Thoracic aorta (tissue), 2 donors: ENCODE results near the gene SLC22A17. TPM values are rescaled to one million over a fixed set of nuclear protein-coding genes. Genes with fewer than 3 reads are reported as not detected.
A peak's percentile ranks its signal among the peaks of the same experiment; 100 is the strongest.

Experiments used
- ATAC-seq: fragments of 150-250 bp; one replicate; pipeline ENCODE4 v1.8.0; 2017; ENCODE audit warnings: low read depth; ENCODE audit not compliant: insufficient number of reproducible peaks, low FRiP score
- DNase-seq: peaks from one replicate; pipeline ENCODE4 v3.0.0-alpha.2; 2020; ENCODE audit warnings: low spot score
- H3K27ac ChIP-seq, 2 donors: fragments of 200-600 bp; sonication (generic); 1 replicate in 1 of 2; 2 replicates in 1 of 2; pipeline ENCODE4 v1.5.1; 2016; ENCODE audit warnings: mild to moderate bottlenecking in 2 of 2, moderate library complexity in 2 of 2
- H3K27me3 ChIP-seq: fragments of 200-600 bp; sonication (generic); replicated peaks from 2 replicates; pipeline ENCODE4 v1.6.0; 2016; ENCODE audit warnings: mild to moderate bottlenecking; ENCODE audit not compliant: insufficient read depth
- H3K36me3 ChIP-seq: fragments of 200-600 bp; sonication (generic); one replicate; pipeline ENCODE4 v1.5.1; 2016
- H3K4me1 ChIP-seq, 2 donors: fragments of 200-600 bp; sonication (generic); 1 replicate in 1 of 2; 2 replicates in 1 of 2; pipeline versions ENCODE4 v1.5.1 to v1.6.0; 2016; ENCODE audit warnings: low read depth in 2 of 2, mild to moderate bottlenecking in 1 of 2; ENCODE audit not compliant: control insufficient read depth in 1 of 2
- H3K4me3 ChIP-seq: fragments of 200-600 bp; sonication (generic); 2 replicates; pipeline ENCODE4 v1.5.1; 2016; ENCODE audit warnings: mild to moderate bottlenecking
- H3K9me3 ChIP-seq: fragments of 200-600 bp; sonication (generic); 2 replicates; pipeline ENCODE4 v1.5.1; 2016
- total RNA-seq, 2 donors: library from RNA; depleted of rRNA; stranded (reverse); fragments of >200 nt; gene quantifications; one replicate each; pipeline versions ENCODE4 v1.1.0 to v1.2.3, GENCODE V29; 2016
- TF ChIP-seq, protein P1 (sequence below): fragments of 200-600 bp; sonication (generic); IDR thresholded peaks from one replicate; pipeline ENCODE4 v1.5.1; 2019; ENCODE audit warnings: antibody characterized with exemption

SLC22A17 gene
- total RNA-seq, 2 donors from 2014 or later, result 55.1 to 72.3 TPM

DNA sequence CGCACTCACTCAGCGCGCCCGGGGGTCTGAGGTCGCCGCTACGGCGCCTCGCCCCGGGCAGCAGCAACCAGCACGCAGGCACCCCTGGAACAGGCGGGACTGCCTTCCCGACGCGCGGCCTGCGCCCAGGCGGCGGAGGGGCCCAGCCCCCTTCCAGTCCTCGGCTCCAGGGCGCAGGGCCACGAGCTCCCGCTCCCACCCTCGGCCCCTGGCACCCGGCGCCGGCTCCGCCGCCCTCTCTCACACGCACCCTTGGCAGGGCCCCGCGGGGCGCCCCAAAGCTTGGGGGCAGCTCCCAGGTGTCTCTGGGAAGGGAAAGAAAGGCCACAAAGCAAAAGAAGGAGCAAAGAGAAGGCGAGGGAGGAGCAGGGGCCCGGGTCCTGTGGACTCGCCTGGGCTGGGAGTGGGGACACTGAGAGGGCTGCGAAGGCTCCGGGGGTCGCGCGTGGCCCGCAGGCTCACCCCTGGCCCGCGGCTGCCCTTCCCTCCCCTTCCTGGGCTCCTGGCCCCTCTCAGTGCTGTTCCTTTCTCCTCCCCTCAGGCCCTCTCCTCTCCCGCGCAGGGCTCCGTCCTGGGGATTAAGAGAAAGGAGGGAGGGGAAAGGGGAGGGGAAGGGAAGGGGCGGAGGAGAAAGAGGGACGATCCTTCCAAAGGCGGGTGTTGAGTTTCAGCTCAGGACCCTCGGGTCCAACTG lies 13.2 kb upstream of the SLC22A17 start:
- H3K4me1 ChIP-seq, result peaks cover 0 to 33% of the 10 kb centered on the region in 2 donors

DNA sequence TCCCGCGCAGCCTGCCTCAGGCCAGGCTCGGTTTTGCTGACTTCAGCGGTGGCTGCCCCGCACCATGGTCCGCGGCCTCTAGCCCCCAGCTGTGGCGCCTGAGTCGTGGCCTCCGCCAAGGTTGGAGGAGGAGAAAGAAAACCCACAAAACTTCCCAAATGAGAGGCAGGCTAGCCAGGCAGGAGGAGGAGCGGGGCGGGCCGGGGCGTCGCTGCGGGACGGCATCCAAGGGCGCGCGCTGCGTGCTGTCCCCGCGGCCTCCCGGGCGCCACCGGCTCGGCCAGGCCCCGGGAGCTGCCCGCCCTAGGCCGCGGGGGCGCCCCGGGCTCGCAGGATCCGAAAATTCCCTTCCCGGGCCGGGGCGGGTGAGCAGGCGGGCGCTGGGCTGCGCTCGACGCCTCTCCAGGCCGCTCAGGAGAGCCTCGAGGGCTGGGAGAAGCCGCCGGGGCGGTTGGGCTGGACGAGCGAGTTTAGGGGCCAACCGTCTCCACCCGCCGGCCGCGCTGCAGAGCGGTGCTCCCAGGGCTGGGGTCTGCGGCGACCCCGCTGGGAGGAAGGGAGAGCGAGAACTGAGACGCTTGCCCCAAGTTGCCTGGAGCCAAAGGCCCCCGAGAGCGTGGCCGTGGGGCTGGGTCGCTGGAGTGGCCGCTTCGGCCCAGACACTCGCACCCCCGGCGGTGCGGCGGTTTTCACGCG lies 12.5 kb upstream of the SLC22A17 start, which contains the start of gene EFS:
TSS of gene EFS (minus strand) at position 137 of the 696 bp plus-strand sequence. CDS start 147 bp downstream, outside the sequence.
- no peaks in the 10 kb centered on the region for H3K27me3 ChIP-seq
- no peaks in the 10 kb centered on the region for H3K36me3 ChIP-seq
- H3K9me3 ChIP-seq, result no peaks in the 10 kb centered on the region
- H3K4me1 ChIP-seq, result peaks cover 0 to 33% of the 10 kb centered on the region in 2 donors
- ATAC-seq (peak; percentile 45), DNase-seq (no peak)
- H3K27ac ChIP-seq, result peak within 1 kb of the TSS; percentile 86 to 98
- peak within 1 kb of the TSS; percentile 73 for H3K4me3 ChIP-seq
- TF ChIP-seq, protein P1, sequence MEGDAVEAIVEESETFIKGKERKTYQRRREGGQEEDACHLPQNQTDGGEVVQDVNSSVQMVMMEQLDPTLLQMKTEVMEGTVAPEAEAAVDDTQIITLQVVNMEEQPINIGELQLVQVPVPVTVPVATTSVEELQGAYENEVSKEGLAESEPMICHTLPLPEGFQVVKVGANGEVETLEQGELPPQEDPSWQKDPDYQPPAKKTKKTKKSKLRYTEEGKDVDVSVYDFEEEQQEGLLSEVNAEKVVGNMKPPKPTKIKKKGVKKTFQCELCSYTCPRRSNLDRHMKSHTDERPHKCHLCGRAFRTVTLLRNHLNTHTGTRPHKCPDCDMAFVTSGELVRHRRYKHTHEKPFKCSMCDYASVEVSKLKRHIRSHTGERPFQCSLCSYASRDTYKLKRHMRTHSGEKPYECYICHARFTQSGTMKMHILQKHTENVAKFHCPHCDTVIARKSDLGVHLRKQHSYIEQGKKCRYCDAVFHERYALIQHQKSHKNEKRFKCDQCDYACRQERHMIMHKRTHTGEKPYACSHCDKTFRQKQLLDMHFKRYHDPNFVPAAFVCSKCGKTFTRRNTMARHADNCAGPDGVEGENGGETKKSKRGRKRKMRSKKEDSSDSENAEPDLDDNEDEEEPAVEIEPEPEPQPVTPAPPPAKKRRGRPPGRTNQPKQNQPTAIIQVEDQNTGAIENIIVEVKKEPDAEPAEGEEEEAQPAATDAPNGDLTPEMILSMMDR, result no peak

More for the DNA sequence above, 13.2 kb upstream of the SLC22A17 start:
- peak overlapping the region; percentile 73 for H3K4me3 ChIP-seq
- H3K27ac ChIP-seq, result peak overlapping the region; percentile 86 to 98
- H3K27me3 ChIP-seq, result no peaks in the 10 kb centered on the region
- no peak for ATAC-seq
- no peaks in the 10 kb centered on the region for H3K9me3 ChIP-seq
- H3K36me3 ChIP-seq, result no peaks in the 10 kb centered on the region
- TF ChIP-seq, protein P1, result no peak
- DNase-seq, result no peak

DNA sequence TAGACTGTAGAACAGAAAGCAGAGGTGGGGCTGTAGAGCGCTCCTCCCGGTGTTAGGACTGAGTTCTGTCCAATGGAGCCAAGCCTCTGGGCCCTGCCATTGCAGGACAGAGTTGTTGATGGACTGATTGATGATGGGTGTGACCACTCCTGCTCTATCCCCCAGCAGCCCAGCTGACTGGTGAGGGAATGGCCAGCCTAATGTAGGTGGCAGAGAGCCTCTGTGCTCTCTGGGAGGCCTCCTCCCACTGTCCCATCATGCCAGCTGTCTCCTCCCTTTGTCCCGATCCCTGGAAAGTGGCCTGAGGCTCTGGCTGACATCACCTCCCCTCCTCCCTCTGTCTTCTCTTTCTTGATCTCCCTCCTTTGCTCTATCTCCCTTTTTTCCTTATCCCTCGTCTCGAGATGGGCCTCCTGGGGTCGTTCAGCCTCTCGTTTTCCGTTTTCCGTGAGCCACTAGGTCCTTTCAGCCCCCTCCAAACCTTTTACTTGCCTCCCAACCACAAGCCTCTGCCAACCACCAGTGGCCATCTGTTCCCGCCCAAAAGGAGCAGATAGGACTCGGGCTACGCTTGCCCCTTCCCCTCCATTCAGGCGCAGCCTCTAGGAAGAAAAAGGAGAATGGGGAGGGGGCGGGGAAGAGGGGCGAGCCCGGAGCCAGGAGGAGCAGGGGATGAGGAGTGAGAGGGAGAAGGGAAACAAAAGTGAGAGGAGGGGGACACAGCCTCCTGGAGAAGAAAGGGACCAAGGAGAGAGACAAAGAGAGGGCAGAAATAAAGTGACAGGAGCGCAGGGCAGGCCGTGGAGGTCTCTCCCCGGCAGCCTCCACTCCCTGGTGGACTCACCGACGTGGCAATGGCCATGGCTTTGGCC lies 11.7 kb upstream of the SLC22A17 start:
- no peaks in the 10 kb centered on the region for H3K9me3 ChIP-seq
- no peaks in the 10 kb centered on the region for H3K36me3 ChIP-seq
- no peak for DNase-seq
- ATAC-seq, result no peak
- H3K27me3 ChIP-seq, result no peaks in the 10 kb centered on the region
- H3K4me1 ChIP-seq, result peaks cover 0 to 33% of the 10 kb centered on the region in 2 donors
- peak overlapping the region; percentile 73 for H3K4me3 ChIP-seq
- H3K27ac ChIP-seq, result peak overlapping the region; percentile 86 to 98
- TF ChIP-seq, protein P1, result no peak

DNA sequence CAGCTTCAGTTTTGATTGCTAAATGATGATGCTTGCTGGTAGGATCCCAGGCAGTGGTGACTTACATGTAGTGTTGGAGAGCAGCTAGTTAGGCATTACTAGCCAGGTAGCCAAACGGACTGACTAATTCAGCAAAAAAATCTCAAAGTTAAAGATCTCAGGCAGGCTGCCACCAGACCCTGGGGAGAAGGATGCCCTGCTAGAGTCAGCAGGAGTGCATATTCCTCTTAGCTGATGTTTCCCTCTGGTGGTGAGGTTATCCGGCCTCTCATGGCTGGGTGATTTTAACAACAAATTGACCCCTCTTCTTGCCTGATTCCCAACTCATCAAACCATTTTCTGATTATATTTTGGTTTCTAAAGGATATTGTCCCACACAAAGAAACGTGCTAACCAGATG lies 9.5 kb upstream of the SLC22A17 start:
- no peaks in the 10 kb centered on the region for H3K27me3 ChIP-seq
- TF ChIP-seq, protein P1, result no peak
- H3K4me1 ChIP-seq, result peaks cover 0 to 33% of the 10 kb centered on the region in 2 donors
- ATAC-seq (no peak), DNase-seq (no peak)
- H3K9me3 ChIP-seq, result no peaks in the 10 kb centered on the region
- no peak overlapping the region for H3K27ac ChIP-seq
- peaks cover 6% of the 10 kb centered on the region for H3K36me3 ChIP-seq
- H3K4me3 ChIP-seq, result no peak overlapping the region

DNA sequence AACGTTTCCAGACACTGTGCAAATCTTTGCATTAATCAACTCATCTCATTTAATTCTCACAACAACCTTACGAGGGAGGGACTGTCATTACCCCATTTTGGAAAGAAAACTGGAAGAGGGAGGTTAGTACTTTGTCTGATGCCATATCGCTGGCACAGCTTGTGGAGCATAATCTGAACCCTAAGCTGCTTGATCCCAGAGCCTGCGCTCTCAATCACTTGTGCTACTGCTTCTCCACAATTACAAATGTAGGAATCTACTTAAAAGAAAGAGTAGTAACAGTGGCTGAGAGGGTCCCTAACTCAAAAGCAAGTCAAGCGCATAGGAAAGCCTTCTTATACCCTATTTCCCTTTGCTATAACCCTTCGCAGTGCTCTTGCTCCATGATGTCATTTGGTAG lies 9.1 kb upstream of the SLC22A17 start:
- no peak overlapping the region for H3K4me3 ChIP-seq
- H3K27me3 ChIP-seq, result no peaks in the 10 kb centered on the region
- ATAC-seq (no peak), DNase-seq (no peak)
- H3K9me3 ChIP-seq, result no peaks in the 10 kb centered on the region
- no peak overlapping the region for H3K27ac ChIP-seq
- TF ChIP-seq, protein P1, result no peak
- peaks cover 0 to 30% of the 10 kb centered on the region in 2 donors for H3K4me1 ChIP-seq
- peaks cover 6% of the 10 kb centered on the region for H3K36me3 ChIP-seq
